HL-60/S4 (cell line): ENCODE data around the gene MID1IP1.

ENCODE experiments used
- in situ Hi-C: fragments of 300-500 bp; cut with MboI; formaldehyde crosslinking; loops from 2 replicates; pipeline ENCODE4 v1.14.3; 2022; ENCODE audit warnings: low sequenced_read_pairs

Gene MID1IP1

GRCh38 chrX:38800981-38801845 is at the start of gene MID1IP1:
MID1IP1 (plus strand) TSS chrX:38801459; CDS start chrX:38804947, 3,488 bp downstream.
- in situ Hi-C loops: no loop called here

GRCh38 chrX:38754102-38754790 is 47.0 kb upstream of the MID1IP1 start:
- in situ Hi-C loops: loop anchor here (25.0 kb wide), 1 partner anchor 383 kb away; no protein-coding TSS in a partner anchor

- in situ Hi-C loops: loop anchor here (25.0 kb wide), 1 partner anchor 382 kb away; no protein-coding TSS in a partner anchor
These were observed 46.2 kb upstream of the MID1IP1 start for GRCh38 chrX:38754818-38755718.

- in situ Hi-C loops: loop anchor here (25.0 kb wide), 1 partner anchor 376 kb away; no protein-coding TSS in a partner anchor
These were observed 40.4 kb upstream of the MID1IP1 start for GRCh38 chrX:38760883-38761282.

GRCh38 chrX:38768079-38768478 is 33.2 kb upstream of the MID1IP1 start:
- in situ Hi-C loops: loop anchor here (25.0 kb wide), 1 partner anchor 369 kb away; no protein-coding TSS in a partner anchor

- in situ Hi-C loops: loop anchor here (25.0 kb wide), 1 partner anchor 367 kb away; no protein-coding TSS in a partner anchor
These were observed 31.1 kb upstream of the MID1IP1 start for GRCh38 chrX:38770152-38770551.

GRCh38 chrX:38774249-38774648 is 27.0 kb upstream of the MID1IP1 start:
- in situ Hi-C loops: loop anchor here (25.0 kb wide), 1 partner anchor 363 kb away; no protein-coding TSS in a partner anchor

GRCh38 chrX:38796946-38797345 is 4.3 kb upstream of the MID1IP1 start:
- in situ Hi-C loops: no loop called here

GRCh38 chrX:38798956-38799355 is 2.3 kb upstream of the MID1IP1 start:
- in situ Hi-C loops: no loop called here

GRCh38 chrX:38799995-38800580 is 1.2 kb upstream of the MID1IP1 start:
- in situ Hi-C loops: no loop called here

- in situ Hi-C loops: no loop called here
These were observed 2.0 kb downstream of the MID1IP1 start for GRCh38 chrX:38803243-38803587.

GRCh38 chrX:38803588-38804431 is 2.6 kb downstream of the MID1IP1 start:
- in situ Hi-C loops: no loop called here

- in situ Hi-C loops: no loop called here
These were observed 3.1 kb downstream of the MID1IP1 start for GRCh38 chrX:38804432-38804681.

- in situ Hi-C loops: no loop called here
These were observed 3.6 kb downstream of the MID1IP1 start for GRCh38 chrX:38804682-38805431.

GRCh38 chrX:38805432-38806389 is 4.5 kb downstream of the MID1IP1 start:
- in situ Hi-C loops: no loop called here

GRCh38 chrX:38806875-38807621 is 5.8 kb downstream of the MID1IP1 start:
- in situ Hi-C loops: no loop called here

- in situ Hi-C loops: no loop called here
These were observed 6.6 kb downstream of the MID1IP1 start for GRCh38 chrX:38807873-38808272.
